ENCODE measurements around the gene RYR2. TPM values are rescaled to one million over a fixed set of nuclear protein-coding genes. Genes with fewer than 3 reads are reported as not detected.

The RYR2 gene
- total RNA-seq, 1 experiment from 2014 or later, result 0.03 TPM

GRCh38 chr1:237794071-237794470, 752.1 kb downstream of the RYR2 start:
- DNase-seq (ENCODE audit: low read depth, low spot score) (no peak), ATAC-seq (no peak)
- BruUV-seq (replicated peaks), result no TSS peak
- Histone ChIP-seq H3K4me1 (ENCODE audit: control insufficient read depth, insufficient read depth, low read length) (no peaks in the 10 kb centered on the region), H3K9me3 (ENCODE audit: control insufficient read depth, insufficient read depth, low read depth, low read length) (no peaks in the 10 kb centered on the region), H3K4me3 (ENCODE audit: low read depth in 2 of 2, low read length in 2 of 2) (no peak overlapping the region), H3K36me3 (ENCODE audit: control insufficient read depth, insufficient read depth, low read length) (no peaks in the 10 kb centered on the region), H3K27ac (ENCODE audit: low read length) (no peak overlapping the region), H3K27me3 (ENCODE audit: control insufficient read depth, insufficient read depth, low read length) (no peaks in the 10 kb centered on the region)
- ChIA-PET POLR2A (no interaction called here), CTCF (no interaction called here)
- intact Hi-C loops (cut with micrococcal nuclease; ENCODE audit: unreplicated experiment), result no loop called here
- no peak for TF ChIP-seq CTCF (IDR thresholded peaks at IDR 0.05)
- TF ChIP-seq REST (IDR thresholded peaks at IDR 0.05; ENCODE audit: insufficient read depth in 1 of 2, low read depth in 2 of 2, low read length in 1 of 2), result no peak
- TF ChIP-seq POLR2AphosphoS5 (IDR thresholded peaks at IDR 0.05; ENCODE audit: low read depth, low read length), result no peak
- no peak for TF ChIP-seq SIN3A (IDR thresholded peaks at IDR 0.05; ENCODE audit: borderline replicate concordance, insufficient read depth, low read depth, low read length)
- no peak for TF ChIP-seq TCF7L2 (IDR thresholded peaks at IDR 0.05; ENCODE audit: low read depth, low read length)
- in situ Hi-C loops (cut with HindIII; ENCODE audit: low pct_unique_long_range_greater_than_20kb, low sequenced_read_pairs), result no loop called here

- Histone ChIP-seq H3K27me3 (ENCODE audit: control insufficient read depth, insufficient read depth, low read length) (no peaks in the 10 kb centered on the region), H3K27ac (ENCODE audit: low read length) (no peak overlapping the region), H3K36me3 (ENCODE audit: control insufficient read depth, insufficient read depth, low read length) (no peaks in the 10 kb centered on the region), H3K4me3 (ENCODE audit: low read depth in 2 of 2, low read length in 2 of 2) (no peak overlapping the region), H3K4me1 (ENCODE audit: control insufficient read depth, insufficient read depth, low read length) (no peaks in the 10 kb centered on the region), H3K9me3 (ENCODE audit: control insufficient read depth, insufficient read depth, low read depth, low read length) (no peaks in the 10 kb centered on the region)
- no peak for DNase-seq (ENCODE audit: low read depth, low spot score)
- CTCF ChIA-PET, result no interaction called here
- intact Hi-C loops (cut with micrococcal nuclease; ENCODE audit: unreplicated experiment), result no loop called here
- BruUV-seq (replicated peaks), result no TSS peak
- POLR2A ChIA-PET, result no interaction called here
- ATAC-seq, result no peak
- in situ Hi-C loops (cut with HindIII; ENCODE audit: low pct_unique_long_range_greater_than_20kb, low sequenced_read_pairs), result no loop called here
- TF ChIP-seq TCF7L2 (IDR thresholded peaks at IDR 0.05; ENCODE audit: low read depth, low read length), result no peak
- no peak for TF ChIP-seq SIN3A (IDR thresholded peaks at IDR 0.05; ENCODE audit: borderline replicate concordance, insufficient read depth, low read depth, low read length)
- no peak for TF ChIP-seq POLR2AphosphoS5 (IDR thresholded peaks at IDR 0.05; ENCODE audit: low read depth, low read length)
- TF ChIP-seq REST (IDR thresholded peaks at IDR 0.05; ENCODE audit: insufficient read depth in 1 of 2, low read depth in 2 of 2, low read length in 1 of 2), result no peak
- TF ChIP-seq CTCF (IDR thresholded peaks at IDR 0.05), result no peak
Measured at GRCh38 chr1:237795558-237795957, 753.6 kb downstream of the RYR2 start.

Measured in Panc1 (cell line).